Measurements from ENCODE around the gene DENND6B. TPM values are rescaled to one million over a fixed set of nuclear protein-coding genes. Genes with fewer than 3 reads are reported as not detected.

Gene DENND6B
- total RNA-seq, 1 experiment from 2014 or later, result 4.0 TPM

GRCh38 chr22:50259302-50259701 is 67.5 kb downstream of the DENND6B start:
- no peak for TF ChIP-seq CTCF (IDR thresholded peaks at IDR 0.05; ENCODE audit: unreplicated experiment)
- H3K9me3 Mint-ChIP-seq (ENCODE audit: unreplicated experiment), result no peaks in the 10 kb centered on the region
- no peak for DNase-seq (ENCODE audit: unreplicated experiment)
- no peaks in the 10 kb centered on the region for H3K27me3 Mint-ChIP-seq (ENCODE audit: insufficient read depth, unreplicated experiment)
- H3K4me3 Mint-ChIP-seq (ENCODE audit: unreplicated experiment), result peak overlapping the region; percentile 61
- no TSS peak for BruUV-seq (replicated peaks)
- peaks cover 5% of the 10 kb centered on the region for H3K36me3 Mint-ChIP-seq (ENCODE audit: insufficient read depth, unreplicated experiment)
- no peak overlapping the region for H3K27ac Mint-ChIP-seq (ENCODE audit: low read depth, unreplicated experiment)
- ChIA-PET POLR2A (interaction anchor here (1.6 kb wide), 1 partner anchor 15 kb away, joined by 10 read pairs; no protein-coding TSS in a partner anchor), CTCF (interaction anchor here (0.6 to 1.3 kb wide), 2 partner anchors 82 to 83 kb away, joined by 3 to 4 read pairs; no protein-coding TSS in a partner anchor)
- peaks cover 5% of the 10 kb centered on the region for H3K4me1 Mint-ChIP-seq (ENCODE audit: insufficient read depth, unreplicated experiment)
- intact Hi-C loops (cut with micrococcal nuclease), result no loop called here

Other genes starting within 250 kb of the DENND6B start
- gene MLC1, start 241.6 kb downstream of the DENND6B start, total RNA-seq (2022), result not detected in 2 replicates
- not detected in 2 replicates for gene MOV10L1, start 237.0 kb downstream of the DENND6B start, total RNA-seq (2022)
- gene PANX2, start 156.3 kb downstream of the DENND6B start, total RNA-seq (2022), result 0.77 and 2.7 TPM in 2 replicates
- 60.6 and 63.8 TPM in 2 replicates for gene TRABD, start 141.1 kb downstream of the DENND6B start, total RNA-seq (2022)
- gene SELENOO, start 126.0 kb downstream of the DENND6B start, total RNA-seq (2022), result 16.1 and 21.9 TPM in 2 replicates
- 27.6 and 27.9 TPM in 2 replicates for gene TUBGCP6, start 82.0 kb downstream of the DENND6B start, total RNA-seq (2022)
- 27.5 and 29.2 TPM in 2 replicates for gene HDAC10, start 75.7 kb downstream of the DENND6B start, total RNA-seq (2022)
- 24.9 and 25.0 TPM in 2 replicates for gene MAPK12, start 65.3 kb downstream of the DENND6B start, total RNA-seq (2022)
- gene MAPK11, start 56.6 kb downstream of the DENND6B start, total RNA-seq (2022), result 10.4 and 11.9 TPM in 2 replicates
- 199 and 200 TPM in 2 replicates for gene PLXNB2, start 19.4 kb downstream of the DENND6B start, total RNA-seq (2022)
- 28.4 and 30.1 TPM in 2 replicates for gene PPP6R2, start 16.3 kb upstream of the DENND6B start, total RNA-seq (2022)
- 82.1 and 106 TPM in 2 replicates for gene SBF1, start 148.0 kb upstream of the DENND6B start, total RNA-seq (2022)
- gene ADM2, start 154.5 kb upstream of the DENND6B start, total RNA-seq (2022), result 35.4 and 39.7 TPM in 2 replicates
- 0.63 and 1.6 TPM in 2 replicates for gene MIOX, start 159.8 kb upstream of the DENND6B start, total RNA-seq (2022)
- gene LMF2, start 180.7 kb upstream of the DENND6B start, total RNA-seq (2022), result 49.4 and 50.9 TPM in 2 replicates
- 31.6 and 39.8 TPM in 2 replicates for gene NCAPH2, start 181.2 kb upstream of the DENND6B start, total RNA-seq (2022)
- 2.4 and 5.4 TPM in 2 replicates for gene SCO2, start 198.6 kb upstream of the DENND6B start, total RNA-seq (2022)
- gene TYMP, start 203.0 kb upstream of the DENND6B start, total RNA-seq (2022), result 41.0 and 54.4 TPM in 2 replicates
- 0.98 and 4.1 TPM in 2 replicates for gene KLHDC7B, start 218.9 kb upstream of the DENND6B start, total RNA-seq (2022)
- gene SYCE3, start 235.9 kb upstream of the DENND6B start, total RNA-seq (2022), result 0.82 and 1.2 TPM in 2 replicates